GM19035 (cell line): ENCODE measurements around the gene NPC2.
"Not testable (repeated sequence)": the region's sequence is repeated elsewhere in the genome, so short reads cannot be mapped to it uniquely, and the experiment has no call there.

Experiments used
- ATAC-seq: cut with Tn5 transposase; IDR thresholded peaks from one replicate; pipeline ENCODE4 v1.9.1; 2021; ENCODE audit not compliant: unreplicated experiment

The NPC2 gene

DNA sequence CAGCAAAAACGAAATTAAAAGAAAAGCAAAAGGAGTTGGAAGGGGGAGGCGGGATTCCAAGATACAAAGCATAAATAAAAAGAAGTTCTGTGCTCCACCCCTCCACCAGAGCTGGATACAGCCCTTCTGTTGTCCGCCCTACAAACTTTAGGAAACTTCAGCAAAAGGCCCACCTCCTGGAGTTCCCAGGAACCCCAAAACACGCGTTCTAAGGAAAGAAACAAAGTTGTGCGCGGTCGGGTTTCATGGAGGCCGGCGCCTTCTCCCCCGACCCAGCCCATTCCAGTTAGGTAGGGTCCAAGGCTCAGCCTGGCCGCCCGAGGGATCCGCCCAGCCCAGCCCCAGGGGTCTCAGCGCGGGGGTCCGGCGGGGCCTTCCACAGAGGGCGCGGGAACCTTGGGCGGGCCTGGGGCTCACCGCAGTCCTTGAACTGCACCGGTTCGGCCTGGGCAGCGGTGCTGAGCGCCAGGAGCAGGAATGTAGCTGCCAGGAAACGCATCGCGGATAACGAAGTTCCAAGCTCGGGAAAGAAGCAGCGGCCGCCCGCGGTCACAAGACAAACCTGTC, at the start of gene NPC2:
Gene NPC2, minus strand, starts transcription at position 530 of the 567 bp plus-strand sequence. Its CDS starts 31 bp downstream, at position 499.
- peak; percentile 7 for ATAC-seq

DNA sequence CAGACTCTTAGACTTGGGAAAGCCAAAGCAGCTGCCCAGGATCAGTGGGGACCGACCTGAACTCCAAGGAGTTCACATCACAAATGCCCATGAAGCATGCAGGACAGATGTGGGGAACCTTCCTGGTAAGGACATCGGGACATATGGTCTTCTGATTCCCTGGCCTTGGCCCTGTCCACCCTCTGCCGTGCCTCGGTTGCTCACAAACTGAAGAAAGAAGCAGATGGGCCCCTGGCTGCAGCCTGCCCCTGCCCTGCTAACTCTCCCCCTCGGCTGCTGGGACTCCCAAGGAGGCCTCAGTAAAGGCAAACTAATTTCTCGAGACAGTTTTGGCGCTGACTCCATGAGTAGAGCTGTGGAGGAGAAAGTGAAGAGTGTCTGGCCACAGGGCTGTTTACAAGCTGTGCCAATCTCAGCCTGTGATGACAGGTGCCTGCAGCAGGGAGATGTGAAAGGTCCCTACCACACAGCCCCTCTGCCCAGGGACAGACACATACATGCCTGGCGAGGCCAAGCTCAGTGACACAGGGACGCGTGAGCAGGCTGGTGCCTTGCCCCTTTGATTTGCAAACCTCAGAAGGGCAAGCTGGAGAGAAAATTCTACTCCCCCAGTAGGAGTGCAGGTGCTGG, 49.1 kb upstream of the NPC2 start:
- no peak for ATAC-seq

DNA sequence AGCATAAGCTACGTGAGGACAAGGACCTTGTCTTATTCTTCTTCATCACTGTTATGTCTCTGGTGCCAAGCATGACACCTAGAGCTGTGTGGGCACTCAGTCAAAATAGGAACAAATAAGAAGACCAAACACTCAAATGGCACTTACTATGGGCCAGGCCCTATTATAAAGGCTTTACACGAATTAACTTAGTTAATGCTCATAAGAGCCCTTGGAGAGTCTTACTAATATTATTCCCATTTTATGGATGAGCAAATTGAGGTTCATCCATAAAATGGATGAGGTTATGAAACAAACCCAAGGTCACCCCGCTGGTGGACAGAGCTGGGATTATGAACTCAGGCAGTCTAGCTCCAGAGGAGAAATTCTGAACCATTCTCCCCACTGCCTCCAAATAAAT, 48.1 kb upstream of the NPC2 start:
- no peak for ATAC-seq

DNA sequence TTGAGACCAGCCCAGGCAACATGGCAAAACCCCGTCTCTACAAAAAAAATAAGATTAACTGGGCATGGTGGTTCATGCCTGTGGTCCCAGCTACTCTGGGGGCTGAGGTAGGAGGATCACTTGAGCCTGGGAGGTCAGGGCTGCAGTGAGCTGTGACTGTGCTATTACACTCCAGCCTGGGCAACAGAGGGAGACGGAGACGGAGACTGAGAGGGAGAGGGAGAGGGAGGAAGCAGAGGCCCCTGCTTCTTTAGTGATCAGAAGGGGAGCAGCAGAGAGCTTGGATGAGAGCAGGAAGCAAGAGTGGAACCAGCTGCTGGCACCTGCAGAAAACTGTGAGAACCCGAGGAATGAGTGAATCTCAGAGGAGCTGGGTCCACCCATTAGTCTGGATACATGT, 46.4 kb upstream of the NPC2 start:
- no peak for ATAC-seq

DNA sequence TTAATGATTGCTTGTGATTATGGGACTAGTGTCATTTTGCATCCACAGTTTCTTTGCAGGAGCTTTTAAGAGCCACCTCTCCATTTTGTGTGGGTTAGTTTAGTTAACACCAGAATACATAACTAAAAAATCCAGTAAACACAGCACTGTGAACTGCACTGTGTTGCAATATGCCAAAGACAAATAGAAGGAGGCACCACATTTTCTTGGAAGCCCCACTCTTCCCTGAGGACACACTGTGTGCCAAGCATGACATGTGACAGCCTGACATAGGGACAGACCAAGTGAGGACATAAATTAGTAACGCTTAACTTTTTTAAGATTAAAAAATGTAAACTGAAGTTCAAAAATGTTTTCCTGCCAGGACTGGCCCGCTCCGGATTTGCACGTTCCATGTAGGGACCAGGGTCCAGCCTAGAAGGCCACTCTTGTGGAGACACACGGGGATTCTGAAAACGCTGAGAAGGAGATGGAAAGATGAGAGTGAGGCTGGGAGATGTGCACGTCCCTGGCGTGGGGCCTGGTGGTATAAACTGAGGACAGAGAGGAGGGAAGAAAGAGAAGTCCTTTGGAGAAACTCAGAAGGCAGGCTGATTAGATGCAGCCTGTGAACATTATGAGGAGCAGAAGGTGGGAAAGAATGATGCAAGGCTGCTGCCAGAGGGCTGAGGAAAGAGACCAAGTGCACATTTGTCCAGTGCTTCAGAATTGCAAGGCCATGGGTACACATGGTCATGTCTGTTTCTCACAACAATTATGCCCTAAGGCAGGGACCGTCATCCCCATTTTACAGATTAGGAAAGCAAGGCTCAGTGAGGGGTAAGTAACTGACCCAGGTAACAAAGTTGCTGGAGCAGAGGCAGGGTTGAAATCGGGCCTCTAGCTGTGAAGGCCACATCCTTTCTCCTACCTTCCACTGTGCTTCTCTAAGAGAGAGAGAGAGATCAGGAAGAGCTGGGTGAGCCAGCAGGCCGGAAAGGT, 45.6 kb upstream of the NPC2 start:
- no peak for ATAC-seq

DNA sequence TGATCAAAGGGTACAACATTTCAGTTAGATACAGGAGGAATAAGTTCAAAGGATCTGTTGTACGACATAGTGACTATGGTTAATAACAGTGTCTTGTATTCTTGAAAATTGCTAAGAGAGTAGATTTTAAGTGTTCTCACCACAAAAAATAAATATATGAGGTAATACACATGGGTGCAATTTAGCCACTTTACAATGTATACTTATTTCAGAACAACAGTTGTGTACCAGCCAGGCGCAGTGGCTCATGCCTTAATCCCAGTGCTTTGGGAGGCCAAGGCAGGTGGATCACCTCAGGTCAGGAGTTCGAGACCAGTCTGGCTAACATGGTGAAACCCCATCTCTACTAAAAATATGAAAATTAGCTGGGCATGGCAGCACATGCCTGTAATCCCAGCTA, 43.2 kb upstream of the NPC2 start:
- ATAC-seq: not testable (repeated sequence)

DNA sequence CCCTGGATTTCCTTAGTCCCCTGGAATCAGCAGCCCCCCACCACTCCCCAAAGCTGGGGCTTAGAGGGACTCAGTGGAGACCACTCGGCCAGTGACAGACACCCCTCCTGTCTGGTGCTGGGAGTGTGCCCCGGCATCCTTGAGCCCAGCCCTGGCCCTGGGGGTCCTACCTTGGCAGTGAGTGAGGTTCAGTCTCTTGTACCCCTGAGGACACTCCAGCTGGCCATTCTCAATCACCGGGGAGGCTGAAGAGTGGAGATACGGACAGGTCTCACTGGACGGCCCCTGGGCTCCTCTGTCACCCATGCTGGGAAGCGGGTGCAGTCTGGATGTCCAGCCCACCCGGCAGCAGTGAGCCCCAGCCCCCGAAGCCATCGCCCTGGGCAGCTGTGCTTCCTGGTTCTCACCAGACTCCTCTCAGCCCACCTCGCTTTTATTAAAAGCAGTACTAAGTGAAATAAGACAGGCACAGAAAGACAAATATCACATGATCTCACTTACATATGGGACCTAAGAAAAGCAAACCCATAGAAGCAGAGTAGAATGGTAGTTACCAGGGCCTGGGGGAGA, 42.7 kb upstream of the NPC2 start:
- ATAC-seq: no peak

DNA sequence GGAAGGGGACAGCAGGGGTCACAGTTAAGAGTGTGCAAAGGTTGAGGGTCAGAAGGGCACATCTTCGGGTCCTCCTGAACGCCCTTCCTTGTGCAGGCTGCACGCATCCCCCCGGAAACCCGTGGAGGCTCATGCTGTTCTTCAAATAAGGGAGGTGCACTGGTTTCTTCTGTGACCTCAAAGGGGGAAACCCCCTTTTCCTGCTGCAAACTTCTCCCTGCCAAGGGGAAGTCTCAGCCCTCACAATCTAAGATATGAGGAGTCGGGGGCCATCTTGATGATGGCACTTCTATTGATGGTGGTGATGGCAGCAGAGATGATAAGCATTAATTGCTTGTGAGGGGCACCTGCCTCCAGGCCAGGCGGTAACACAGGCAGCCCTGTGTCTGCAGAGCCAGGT, 40.5 kb upstream of the NPC2 start:
- ATAC-seq: no peak

DNA sequence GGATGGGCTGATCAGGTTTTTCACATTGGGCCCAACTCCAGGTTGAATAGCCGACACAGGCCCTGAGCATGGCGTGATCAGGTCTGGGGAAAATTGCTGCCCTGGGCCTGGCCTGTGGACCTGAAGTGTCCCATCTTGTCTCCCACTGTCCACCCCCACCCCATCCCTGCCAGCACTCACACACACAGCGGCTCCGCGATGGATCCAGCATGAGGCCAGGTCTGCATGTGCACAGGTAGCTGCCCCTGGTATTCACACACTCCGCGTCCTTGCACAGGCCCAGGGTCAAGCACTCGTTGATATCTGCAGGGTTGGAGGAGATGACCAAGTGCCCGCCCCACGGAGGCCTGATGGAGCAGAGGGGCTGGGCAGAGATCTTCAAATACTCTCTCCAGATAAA, 39.1 kb upstream of the NPC2 start:
- ATAC-seq: no peak

DNA sequence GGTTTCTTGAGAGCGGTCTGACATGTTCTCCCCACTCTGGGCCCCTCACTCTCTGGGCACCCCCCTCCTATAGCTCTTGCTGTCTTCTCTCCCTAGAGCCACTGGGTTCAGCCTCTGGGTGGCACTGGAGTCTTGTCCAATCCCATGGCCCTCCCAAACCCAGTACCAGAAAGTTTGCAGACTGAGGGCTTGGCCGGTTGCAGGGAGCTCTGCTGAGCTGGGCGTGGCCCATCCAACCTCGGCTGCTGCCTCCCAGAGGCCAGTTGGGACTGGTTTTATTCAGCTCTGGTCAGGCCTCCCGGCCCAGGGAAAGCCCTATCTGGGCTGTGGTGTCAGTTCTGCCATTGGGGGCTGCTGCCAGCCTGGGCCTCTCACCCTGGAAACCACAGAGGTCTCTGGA, 38.4 kb upstream of the NPC2 start:
- ATAC-seq: no peak

DNA sequence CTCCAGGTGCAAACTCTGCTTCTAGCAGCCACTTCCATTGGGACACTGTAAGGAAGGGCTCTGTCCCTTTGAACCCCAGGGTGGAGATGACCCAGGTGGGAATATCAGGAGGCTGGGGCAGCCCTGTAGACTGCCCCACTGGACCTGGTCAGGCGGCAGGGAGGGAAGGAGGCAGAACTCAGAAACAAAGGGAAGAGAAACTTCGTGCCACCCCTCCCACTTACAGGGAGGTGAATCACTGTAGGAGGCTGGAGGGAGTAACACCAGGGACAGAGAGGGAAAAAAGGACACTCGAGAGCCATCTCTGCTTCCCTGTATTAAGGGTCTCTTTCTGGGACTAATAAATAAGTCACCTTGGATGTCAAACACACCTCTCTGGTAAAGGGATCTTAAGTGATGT, 37.9 kb upstream of the NPC2 start:
- no peak for ATAC-seq

DNA sequence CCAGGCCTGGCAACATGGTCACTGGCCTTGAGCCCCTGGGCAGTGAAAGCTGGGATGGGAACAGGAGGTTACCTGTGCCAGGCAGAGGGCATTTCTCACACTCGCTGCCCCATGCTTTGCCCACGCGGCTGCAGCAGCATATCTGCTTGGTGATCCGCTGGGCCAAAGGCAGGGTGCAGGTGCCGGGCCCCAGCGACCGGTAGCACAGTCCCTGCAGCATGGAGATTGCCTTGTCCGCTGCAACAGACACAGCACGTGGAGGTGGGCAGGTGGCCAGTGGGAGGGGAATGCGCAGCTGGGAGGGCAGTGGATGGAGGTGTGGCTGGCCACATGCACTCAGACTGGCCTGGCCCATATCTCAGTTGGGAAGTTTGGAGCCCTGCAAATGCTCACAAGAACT, 35.8 kb upstream of the NPC2 start:
- ATAC-seq: no peak

DNA sequence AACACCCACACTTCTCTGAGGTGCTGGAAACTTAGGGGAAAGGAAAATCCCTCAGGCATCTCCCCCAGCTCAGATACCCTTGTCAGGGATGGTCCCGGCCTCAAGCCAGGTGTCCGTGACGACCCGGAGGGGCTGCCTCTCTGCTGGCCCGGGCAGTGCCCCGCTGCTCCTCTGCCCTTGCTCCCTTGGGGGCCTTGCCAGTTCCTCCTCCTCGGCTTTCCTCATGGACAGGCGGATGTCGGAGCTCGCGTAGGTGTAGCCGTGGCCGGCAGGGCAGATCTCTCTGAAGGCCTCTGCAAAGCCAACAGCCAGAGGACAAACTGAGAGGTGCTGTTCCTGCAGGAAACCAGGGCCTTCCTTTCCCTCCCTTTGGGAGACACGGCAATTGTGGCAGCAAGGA, 35.3 kb upstream of the NPC2 start:
- ATAC-seq: no peak

DNA sequence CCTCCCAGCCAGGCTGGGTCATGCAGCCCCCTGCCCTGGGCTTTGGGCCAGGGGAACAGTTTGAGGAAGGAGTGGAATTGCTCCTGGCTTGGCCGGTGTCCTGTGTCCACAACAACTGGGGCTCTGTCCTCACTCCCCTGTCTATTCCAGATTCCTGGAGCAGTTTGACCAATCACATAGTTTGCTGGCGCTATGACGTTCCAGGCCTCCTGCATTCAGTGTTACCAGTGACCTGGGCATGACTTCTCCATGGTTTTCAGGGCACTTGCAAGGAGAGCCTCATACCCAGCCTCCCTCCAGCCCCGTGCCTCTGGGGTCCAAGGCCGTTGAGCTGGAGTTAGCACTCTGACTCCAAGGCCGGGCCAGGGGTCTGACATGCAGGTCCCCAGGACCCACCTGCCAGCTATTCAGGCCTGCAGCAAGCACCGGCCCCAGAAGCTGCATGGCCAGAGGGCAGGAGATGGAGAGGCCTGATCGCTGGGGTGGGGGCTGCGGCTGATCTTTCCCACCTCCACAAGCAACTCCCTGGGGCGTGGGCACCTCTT, 34.7 kb upstream of the NPC2 start:
- ATAC-seq: no peak

DNA sequence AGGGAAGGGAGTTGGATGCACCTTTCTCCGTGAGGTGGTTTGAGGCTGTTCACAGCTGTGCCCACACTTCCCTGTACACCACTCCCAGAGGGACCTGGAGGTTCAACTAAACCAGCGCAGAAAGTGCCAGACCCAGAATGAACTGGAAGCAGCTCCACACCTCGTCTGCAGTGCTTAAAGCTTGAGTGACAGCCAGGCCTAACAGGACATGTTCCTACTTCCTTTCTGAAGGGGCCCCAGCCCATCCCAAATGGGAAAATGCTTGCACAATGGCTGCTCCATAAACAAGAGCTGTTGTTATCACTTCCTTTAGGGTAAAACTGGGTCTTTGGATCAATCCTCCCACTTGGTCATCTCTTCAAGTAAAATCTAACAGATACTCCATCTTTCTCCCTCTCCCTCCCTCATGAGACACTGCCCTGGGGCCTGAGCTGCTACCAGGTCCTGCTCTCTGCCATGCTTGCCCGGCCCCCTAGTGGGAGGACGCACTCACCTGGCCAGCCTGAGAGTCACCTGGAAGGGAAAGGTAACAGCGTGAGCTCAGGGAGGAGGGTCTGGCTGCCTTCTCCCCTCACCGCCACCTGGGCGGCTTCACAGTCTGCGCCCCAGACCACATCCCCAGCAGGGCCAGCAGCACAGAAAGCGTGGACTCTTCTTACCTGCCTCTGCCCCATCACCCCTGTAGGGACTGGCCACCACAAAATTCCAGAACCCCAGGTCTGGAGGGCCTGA, 33.9 kb upstream of the NPC2 start:
- ATAC-seq: no peak

DNA sequence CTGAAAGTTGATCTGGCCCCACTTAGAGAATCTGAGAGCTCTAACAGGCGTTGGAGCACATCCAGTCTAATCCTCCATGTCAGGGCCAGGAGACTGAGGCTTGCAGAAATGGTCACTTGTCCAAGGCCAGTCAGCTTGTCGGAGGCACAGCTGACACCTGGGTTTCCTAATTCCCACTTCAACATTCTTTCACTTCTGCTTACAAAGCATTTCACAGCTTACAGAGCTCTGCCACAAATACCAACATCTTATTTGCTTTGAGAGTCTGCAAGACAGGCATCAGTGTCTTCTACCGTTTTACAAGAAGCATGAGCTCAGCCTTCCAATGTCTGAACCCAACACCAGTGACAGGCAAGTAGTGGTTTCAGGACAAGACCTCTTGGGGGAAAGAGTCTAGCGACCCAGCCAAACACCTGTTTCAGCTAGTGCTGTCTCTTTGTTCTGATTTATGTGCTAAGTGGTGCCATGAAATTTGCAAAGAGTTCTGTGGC, 32.3 kb upstream of the NPC2 start:
- no peak for ATAC-seq

DNA sequence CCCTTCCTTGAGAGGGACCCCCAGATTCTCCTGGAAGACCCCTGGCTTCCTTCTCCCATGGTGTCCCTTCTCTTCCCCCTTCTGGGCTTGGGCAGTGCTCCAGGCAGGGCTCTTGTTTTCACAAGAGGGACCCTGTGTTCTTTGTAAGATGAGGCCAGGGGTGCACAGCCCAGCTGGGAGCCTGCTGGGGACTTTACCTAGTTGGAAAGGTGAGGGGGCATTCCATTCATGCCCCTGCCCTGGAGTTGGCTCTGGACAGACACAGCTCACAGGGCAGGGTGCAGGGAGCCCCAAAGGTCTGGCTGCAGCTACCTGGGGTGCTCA, 31.7 kb upstream of the NPC2 start:
- no peak for ATAC-seq

DNA sequence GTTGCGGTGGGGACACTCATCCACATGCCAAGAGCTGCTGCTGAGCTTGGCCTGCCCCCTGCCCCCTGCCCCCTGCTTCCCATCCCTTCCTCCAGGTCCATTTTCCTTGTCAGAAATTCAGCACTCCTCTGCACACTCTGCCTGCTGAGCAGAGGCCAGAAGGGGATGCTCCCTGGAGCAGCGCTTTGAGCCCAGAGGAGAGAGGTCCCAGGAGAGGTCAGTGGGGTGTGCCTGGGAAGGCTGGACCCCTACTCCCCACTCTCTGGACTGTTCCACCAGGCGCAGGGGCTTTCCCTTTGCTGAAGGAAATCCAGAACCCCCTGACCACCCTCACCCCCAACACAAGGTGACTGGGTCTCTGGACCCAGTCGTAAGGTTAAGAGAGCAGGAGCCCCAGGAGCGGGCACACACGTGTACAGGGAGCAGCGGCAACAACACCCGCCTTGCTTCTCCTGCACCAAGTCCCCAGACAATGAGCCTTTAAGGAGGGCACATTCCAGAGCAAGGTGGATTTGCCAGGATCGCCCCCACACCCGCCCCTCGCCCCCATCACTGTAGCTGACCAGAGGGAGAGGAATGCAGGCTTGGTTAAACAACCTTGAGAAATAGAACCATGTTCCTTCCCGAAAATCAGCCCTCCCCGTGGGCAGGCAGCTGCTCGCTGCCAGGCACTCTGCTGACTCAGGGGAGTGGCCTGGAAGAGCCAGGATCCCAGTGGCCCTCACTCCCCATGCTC, 31.1 kb upstream of the NPC2 start:
- ATAC-seq: no peak

DNA sequence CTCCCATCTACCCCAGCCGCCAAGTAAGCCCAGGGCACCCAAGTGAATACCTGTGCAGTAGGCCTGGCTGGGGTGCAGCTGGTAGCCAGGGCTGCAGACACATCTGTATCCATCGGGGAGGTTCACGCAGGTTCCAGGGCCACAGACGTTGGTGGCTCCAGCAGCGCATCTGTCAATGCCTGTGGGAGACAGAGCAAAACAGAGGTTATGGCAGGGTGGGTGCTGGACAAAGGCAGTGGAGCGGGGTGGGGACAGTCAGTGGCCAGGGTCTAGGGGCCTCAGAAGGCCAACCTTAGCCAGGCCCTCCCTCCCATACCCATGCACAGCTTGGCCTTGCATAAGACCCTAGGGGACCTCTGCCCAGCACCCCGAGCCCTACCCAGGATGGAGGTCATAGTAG, 29.6 kb upstream of the NPC2 start:
- no peak for ATAC-seq

DNA sequence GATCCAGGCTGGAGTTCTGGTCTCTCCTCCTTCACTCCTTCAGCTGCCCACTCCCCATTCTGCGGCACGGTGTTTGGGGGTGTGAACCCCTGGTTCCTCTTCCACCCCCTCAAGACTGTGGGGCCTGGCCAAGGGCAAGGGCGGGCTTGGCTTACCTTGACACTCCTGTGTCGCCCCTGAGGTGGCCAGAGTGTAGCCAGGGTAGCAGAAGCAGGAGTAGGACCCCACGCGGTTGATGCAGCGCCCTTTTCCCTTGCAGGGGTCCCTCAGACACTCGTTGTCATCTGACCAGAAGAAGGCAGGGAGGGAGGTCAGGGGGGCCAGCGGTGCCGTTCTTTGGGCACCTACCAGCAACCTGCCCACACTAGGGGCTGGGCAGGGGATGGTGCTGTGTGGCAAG, 28.7 kb upstream of the NPC2 start:
- no peak for ATAC-seq
